ENCODE data around the gene MPV17L2. TPM values are rescaled to one million over a fixed set of nuclear protein-coding genes. Genes with fewer than 3 reads are reported as not detected.
A peak's percentile ranks its signal among the peaks of the same experiment; 100 is the strongest.

MPV17L2 gene
- total and polyA plus RNA-seq, 2 experiments from 2014 or later: 38.2 to 51.7 TPM

- Histone ChIP-seq H3K27ac (no peak overlapping the region), H3K9me3 (ENCODE audit: low read depth) (no peaks in the 10 kb centered on the region), H3K4me3 (peak overlapping the region; percentile 60), H3K27me3 (no peaks in the 10 kb centered on the region), H3K36me3 (peaks cover 15% of the 10 kb centered on the region), H3K4me1 (ENCODE audit: low read depth) (peaks cover 10% of the 10 kb centered on the region)
- TF ChIP-seq CTCF (IDR thresholded peaks at IDR 0.05; ENCODE audit: low read depth, low read length): peak; percentile 23
- DNase-seq (ENCODE audit: low read depth in 1 of 2, low spot score in 1 of 2): peak; percentile 29 to 42
Measured at GRCh38 chr19:18202778-18203407, 9.9 kb downstream of the MPV17L2 start.

- Histone ChIP-seq H3K27ac (no peak overlapping the region), H3K36me3 (peaks cover 12% of the 10 kb centered on the region)
- no peak for TF ChIP-seq CTCF (IDR thresholded peaks at IDR 0.05; ENCODE audit: low read depth, low read length)
Measured at GRCh38 chr19:18203408-18203862, 10.4 kb downstream of the MPV17L2 start.

GRCh38 chr19:18203863-18204393 is 10.9 kb downstream of the MPV17L2 start, which contains the start of gene RAB3A:
TSS of gene RAB3A (minus strand) at chr19:18204042. CDS start at chr19:18202740, 1,302 bp downstream.
- DNase-seq (ENCODE audit: low read depth in 1 of 2, low spot score in 1 of 2): peak; percentile 100
- H3K4me1 ChIP-seq (ENCODE audit: low read depth): peaks cover 10% of the 10 kb centered on the region
- H3K36me3 ChIP-seq: peaks cover 10% of the 10 kb centered on the region
- no peaks in the 10 kb centered on the region for H3K27me3 ChIP-seq
- TF ChIP-seq CTCF (IDR thresholded peaks at IDR 0.05; ENCODE audit: low read depth, low read length): no peak
- peak within 1 kb of the TSS; percentile 60 for H3K4me3 ChIP-seq
- H3K9me3 ChIP-seq (ENCODE audit: low read depth): no peaks in the 10 kb centered on the region
- peak within 1 kb of the TSS; percentile 94 for H3K27ac ChIP-seq

More at GRCh38 chr19:18203408-18203862, 10.4 kb downstream of the MPV17L2 start:
- peak in 1 of 2 donors; percentile 22 for DNase-seq (ENCODE audit: low read depth in 1 of 2, low spot score in 1 of 2)
- peaks cover 10% of the 10 kb centered on the region for H3K4me1 ChIP-seq (ENCODE audit: low read depth)
- H3K27me3 ChIP-seq: no peaks in the 10 kb centered on the region
- H3K9me3 ChIP-seq (ENCODE audit: low read depth): no peaks in the 10 kb centered on the region
- H3K4me3 ChIP-seq: peak overlapping the region; percentile 60

- Histone ChIP-seq H3K27ac (peak overlapping the region; percentile 94), H3K27me3 (no peaks in the 10 kb centered on the region), H3K36me3 (peaks cover 9% of the 10 kb centered on the region), H3K4me3 (peak overlapping the region; percentile 56), H3K9me3 (ENCODE audit: low read depth) (no peaks in the 10 kb centered on the region), H3K4me1 (ENCODE audit: low read depth) (peaks cover 10% of the 10 kb centered on the region)
- DNase-seq (ENCODE audit: low read depth in 1 of 2, low spot score in 1 of 2): peak in 1 of 2 donors; percentile 84
- no peak for TF ChIP-seq CTCF (IDR thresholded peaks at IDR 0.05; ENCODE audit: low read depth, low read length)
Measured at GRCh38 chr19:18204394-18205199, 11.6 kb downstream of the MPV17L2 start.

- no peak for TF ChIP-seq CTCF (IDR thresholded peaks at IDR 0.05; ENCODE audit: low read depth, low read length)
- peaks cover 5% of the 10 kb centered on the region for H3K36me3 ChIP-seq
- no peaks in the 10 kb centered on the region for H3K9me3 ChIP-seq (ENCODE audit: low read depth)
- no peaks in the 10 kb centered on the region for H3K27me3 ChIP-seq
- DNase-seq (ENCODE audit: low read depth in 1 of 2, low spot score in 1 of 2): peak; percentile 77 to 82
- H3K4me3 ChIP-seq: peak overlapping the region; percentile 56
- H3K27ac ChIP-seq: peak overlapping the region; percentile 94
- peaks cover 10% of the 10 kb centered on the region for H3K4me1 ChIP-seq (ENCODE audit: low read depth)
Measured at GRCh38 chr19:18205200-18205892, 12.3 kb downstream of the MPV17L2 start.
